Mesendoderm (in vitro differentiated cells): ENCODE measurements around the gene RFTN2.
"Not testable (repeated sequence)": the region's sequence is repeated elsewhere in the genome, so short reads cannot be mapped to it uniquely, and the experiment has no call there.

ENCODE experiments used
- DNase-seq: peaks from one replicate; pipeline ENCODE4 v3.0.0; 2013
- H2AK5ac ChIP-seq: 2 replicates; pipeline ENCODE4 v1.6.1; 2013; ENCODE audit warnings: low read length, inconsistent platforms
- H2BK120ac ChIP-seq: 2 replicates; pipeline ENCODE4 v1.6.1; 2013; ENCODE audit warnings: low read depth, mild to moderate bottlenecking, low read length, moderate library complexity, mixed read lengths
- H2BK15ac ChIP-seq: replicated peaks from 2 replicates; pipeline ENCODE4 v1.6.1; 2013; ENCODE audit warnings: low read depth, mild to moderate bottlenecking, moderate library complexity
- H2BK5ac ChIP-seq: 2 replicates; pipeline ENCODE4 v1.6.1; 2013; ENCODE audit warnings: low read length, inconsistent platforms
- H3K18ac ChIP-seq: 2 replicates; pipeline ENCODE4 v1.6.1; 2013; ENCODE audit warnings: mild to moderate bottlenecking, low read length, mixed read lengths
- H3K23ac ChIP-seq: one replicate; pipeline ENCODE4 v1.6.1; 2013; ENCODE audit warnings: low read length
- H3K27ac ChIP-seq: 2 replicates; pipeline ENCODE4 v1.5.1; 2013; ENCODE audit warnings: low read depth, mild to moderate bottlenecking, inconsistent platforms, low read length, moderate library complexity
- H3K27me3 ChIP-seq: 2 replicates; pipeline ENCODE4 v1.6.1; 2013; ENCODE audit warnings: low read length, control low read depth, mild to moderate bottlenecking, inconsistent platforms; ENCODE audit not compliant: insufficient read depth, poor library complexity
- H3K36me3 ChIP-seq: 2 replicates; pipeline ENCODE4 v1.6.1; 2013; ENCODE audit warnings: low read length, inconsistent platforms; ENCODE audit not compliant: control insufficient read depth, insufficient read depth
- H3K4ac ChIP-seq: one replicate; pipeline ENCODE4 v1.6.1; 2013; ENCODE audit warnings: low read depth, mild to moderate bottlenecking, low read length, moderate library complexity
- H3K4me1 ChIP-seq: 2 replicates; pipeline ENCODE4 v1.6.1; 2013; ENCODE audit warnings: low read depth, low read length, inconsistent platforms; ENCODE audit not compliant: control insufficient read depth
- H3K4me2 ChIP-seq: 2 replicates; pipeline ENCODE4 v1.6.1; 2013; ENCODE audit warnings: low read length
- H3K4me3 ChIP-seq: 2 replicates; pipeline ENCODE4 v1.5.1; 2013; ENCODE audit warnings: mild to moderate bottlenecking, low read length
- H3K56ac ChIP-seq: one replicate; pipeline ENCODE4 v1.6.1; 2013; ENCODE audit warnings: low read length
- H3K79me1 ChIP-seq: 2 replicates; pipeline ENCODE4 v1.6.1; 2013; ENCODE audit warnings: low read length, inconsistent platforms
- H3K79me2 ChIP-seq: 2 replicates; pipeline ENCODE4 v1.6.1; 2013; ENCODE audit warnings: mild to moderate bottlenecking, low read length; ENCODE audit not compliant: control insufficient read depth, insufficient read depth
- H3K9ac ChIP-seq: 2 replicates; pipeline ENCODE4 v1.6.1; 2013; ENCODE audit warnings: low read length, inconsistent platforms
- H4K5ac ChIP-seq: one replicate; pipeline ENCODE4 v1.6.1; 2013; ENCODE audit warnings: low read length
- H4K8ac ChIP-seq: one replicate; pipeline ENCODE4 v1.6.1; 2013; ENCODE audit warnings: low read depth, mild to moderate bottlenecking, control low read depth, low read length, moderate library complexity
- WGBS: extraction: QIAGEN DNeasy Blood & Tissue Kit; methylation state at CpG from one replicate; pipeline ENCODE4 v1.1.7; 2013; ENCODE audit warnings: low lambda C conversion rate, missing lambda C conversion rate; ENCODE audit not compliant: insufficient coverage; ENCODE audit errors: extremely low coverage; 5-methylcytosine and 5-hydroxymethylcytosine counted together

The RFTN2 gene

DNA sequence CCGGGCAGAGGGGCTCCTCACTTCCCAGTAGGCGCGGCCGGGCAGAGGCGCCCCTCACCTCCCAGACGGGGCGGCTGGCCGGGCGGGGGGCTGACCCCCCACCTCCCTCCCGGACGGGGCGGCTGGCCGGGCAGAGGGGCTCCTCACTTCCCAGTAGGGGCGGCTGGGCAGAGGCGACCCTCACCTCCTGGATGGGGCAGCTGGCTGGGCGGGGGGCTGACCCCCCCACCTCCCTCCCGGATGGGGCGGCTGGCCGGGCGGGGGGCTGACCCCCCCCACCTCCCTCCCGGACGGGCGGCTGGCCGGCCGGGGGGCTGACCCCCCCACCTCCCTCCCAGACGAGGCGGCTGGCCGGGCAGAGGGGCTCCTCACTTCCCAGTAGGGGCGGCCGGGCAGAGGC is 20.6 kb upstream of the RFTN2 start:
- not testable (repeated sequence) for H4K8ac ChIP-seq, H2BK15ac ChIP-seq, H3K4me3 ChIP-seq, H2BK5ac ChIP-seq, H3K9ac ChIP-seq, H3K4me1 ChIP-seq, H4K5ac ChIP-seq, H3K79me2 ChIP-seq, H2AK5ac ChIP-seq, H3K27me3 ChIP-seq, H3K56ac ChIP-seq, H3K27ac ChIP-seq, H3K18ac ChIP-seq, H3K4ac ChIP-seq, H3K79me1 ChIP-seq, H3K4me2 ChIP-seq, H2BK120ac ChIP-seq, H3K23ac ChIP-seq, H3K36me3 ChIP-seq, DNase-seq
- no CpG with 5 or more reads among the region's 30 CpGs for WGBS

DNA sequence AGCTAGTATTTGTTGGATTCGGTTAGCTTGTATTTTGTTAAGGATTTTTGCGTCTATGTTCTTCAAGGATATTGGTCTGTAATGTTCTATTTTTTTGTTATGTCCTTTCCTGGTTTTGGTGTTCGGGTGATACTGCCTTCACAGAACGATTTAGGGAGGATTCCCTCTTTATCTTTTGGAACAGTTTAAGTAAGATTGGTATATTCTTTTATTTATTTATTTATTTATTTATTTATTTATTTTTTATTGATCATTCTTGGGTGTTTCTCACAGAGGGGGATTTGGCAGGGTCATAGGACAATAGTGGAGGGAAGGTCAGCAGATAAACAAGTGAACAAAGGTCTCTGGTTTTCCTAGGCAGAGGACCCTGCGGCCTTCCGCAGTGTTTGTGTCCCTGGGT is 19.8 kb upstream of the RFTN2 start:
- not testable (repeated sequence) for H4K8ac ChIP-seq, H2BK120ac ChIP-seq, H3K27ac ChIP-seq, H3K27me3 ChIP-seq, H2BK15ac ChIP-seq, H3K36me3 ChIP-seq, H3K4ac ChIP-seq, H3K23ac ChIP-seq, DNase-seq, H3K79me2 ChIP-seq, H3K9ac ChIP-seq, H3K56ac ChIP-seq, H3K4me1 ChIP-seq, H2BK5ac ChIP-seq, H4K5ac ChIP-seq, H2AK5ac ChIP-seq, H3K4me3 ChIP-seq, H3K18ac ChIP-seq, H3K79me1 ChIP-seq, H3K4me2 ChIP-seq
- no CpG with 5 or more reads among the region's 6 CpGs for WGBS

DNA sequence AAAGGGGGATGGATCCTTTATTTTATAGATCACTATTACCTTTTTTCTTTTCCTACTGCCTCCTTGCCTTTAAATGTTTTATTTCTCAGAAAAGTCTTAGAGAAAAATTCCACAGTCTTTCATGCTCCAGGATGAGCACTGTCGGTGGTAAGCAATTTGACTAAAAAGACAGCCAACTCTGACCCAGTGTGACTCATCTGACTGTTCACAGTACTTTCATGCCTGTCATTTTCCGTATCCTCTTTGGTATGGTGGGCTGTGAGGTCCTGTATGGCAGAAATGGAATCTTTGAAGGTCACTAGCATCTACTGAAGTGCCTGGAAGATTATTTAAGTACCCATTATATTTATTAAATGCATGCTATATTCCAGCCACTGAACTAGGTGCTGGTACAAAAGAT is 2.1 kb upstream of the RFTN2 start:
- Histone ChIP-seq H2BK5ac (no peak overlapping the region), H3K4me3 (no peak overlapping the region), H3K36me3 (no peaks in the 10 kb centered on the region), H2BK120ac (no peak overlapping the region), H3K56ac (no peak overlapping the region), H2AK5ac (no peak overlapping the region), H3K79me1 (no peaks in the 10 kb centered on the region), H3K4me2 (no peak overlapping the region), H3K23ac (no peak overlapping the region), H3K4me1 (peaks cover 3% of the 10 kb centered on the region), H4K8ac (no peak overlapping the region), H3K79me2 (no peaks in the 10 kb centered on the region), H3K9ac (no peak overlapping the region), H2BK15ac (no peak overlapping the region), H3K27ac (no peak overlapping the region), H3K18ac (no peak overlapping the region), H4K5ac (no peak overlapping the region), H3K4ac (no peak overlapping the region), H3K27me3 (no peaks in the 10 kb centered on the region)
- WGBS, result no CpG with 5 or more reads among the region's 2 CpGs
- peak; percentile 28 for DNase-seq

DNA sequence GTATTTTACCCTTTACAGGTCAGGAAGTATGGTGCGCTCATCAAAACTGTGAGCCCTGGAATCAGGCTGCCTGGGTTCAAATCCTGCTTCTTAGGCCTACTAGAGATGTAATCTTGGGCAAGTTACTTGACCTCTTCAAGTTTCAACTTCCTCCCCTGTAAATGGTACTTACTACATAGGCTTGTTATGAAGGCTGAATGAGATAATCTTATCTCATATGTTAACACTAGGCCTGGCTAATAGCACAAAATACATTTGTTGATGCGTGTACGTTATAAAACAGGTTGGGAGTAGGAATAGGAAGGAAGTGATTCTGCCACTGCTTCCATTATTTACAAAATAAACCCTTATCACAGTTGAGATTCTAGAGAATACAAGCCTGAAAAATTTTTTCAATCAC is 1.7 kb upstream of the RFTN2 start:
- peaks cover 3% of the 10 kb centered on the region for H3K4me1 ChIP-seq
- no peaks in the 10 kb centered on the region for H3K36me3 ChIP-seq
- H3K23ac ChIP-seq, result no peak overlapping the region
- H4K8ac ChIP-seq, result no peak overlapping the region
- H3K4ac ChIP-seq, result no peak overlapping the region
- no peak overlapping the region for H2BK5ac ChIP-seq
- no peak overlapping the region for H4K5ac ChIP-seq
- no peaks in the 10 kb centered on the region for H3K27me3 ChIP-seq
- no peak overlapping the region for H3K27ac ChIP-seq
- H2AK5ac ChIP-seq, result no peak overlapping the region
- H3K79me1 ChIP-seq, result no peaks in the 10 kb centered on the region
- no peak overlapping the region for H3K56ac ChIP-seq
- WGBS, result no CpG with 5 or more reads among the region's 3 CpGs
- H3K79me2 ChIP-seq, result no peaks in the 10 kb centered on the region
- H3K9ac ChIP-seq, result no peak overlapping the region
- no peak overlapping the region for H2BK120ac ChIP-seq
- no peak overlapping the region for H3K4me3 ChIP-seq
- no peak overlapping the region for H2BK15ac ChIP-seq
- no peak overlapping the region for H3K4me2 ChIP-seq
- H3K18ac ChIP-seq, result no peak overlapping the region
- peak; percentile 42 for DNase-seq

DNA sequence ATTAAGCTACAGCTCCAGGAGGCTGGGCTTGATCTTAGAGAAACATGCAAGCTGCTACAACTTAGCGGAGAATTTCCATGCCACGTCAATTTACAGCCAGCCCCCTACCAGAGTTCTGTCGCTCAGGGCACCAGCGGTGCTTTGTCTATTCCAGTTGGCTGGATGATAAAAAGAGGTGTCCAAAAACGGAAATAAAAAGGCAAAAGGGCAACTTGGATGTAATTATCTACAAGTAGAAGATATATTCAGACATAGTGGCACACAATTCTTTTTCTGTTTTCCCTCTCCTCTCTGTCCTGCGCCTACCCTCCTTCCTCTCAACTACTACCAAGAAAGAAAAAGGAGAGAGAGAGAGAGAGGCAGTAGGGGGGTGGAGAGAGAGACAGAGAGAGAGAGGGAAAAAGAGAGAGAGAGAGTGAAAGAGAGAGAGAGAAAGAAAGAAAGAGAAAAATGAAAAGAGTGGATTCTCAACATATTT is 363 bp upstream of the RFTN2 start:
- Histone ChIP-seq H3K79me2 (no peaks in the 10 kb centered on the region), H3K27me3 (no peaks in the 10 kb centered on the region), H2AK5ac (no peak overlapping the region), H3K4ac (no peak overlapping the region), H4K8ac (no peak overlapping the region), H3K4me1 (peaks cover 3% of the 10 kb centered on the region), H4K5ac (no peak overlapping the region), H3K36me3 (no peaks in the 10 kb centered on the region), H3K4me3 (no peak overlapping the region), H3K56ac (peak overlapping the region; percentile 35), H3K79me1 (no peaks in the 10 kb centered on the region), H2BK120ac (peak overlapping the region; percentile 28), H3K9ac (peak overlapping the region; percentile 39), H3K4me2 (no peak overlapping the region), H3K23ac (no peak overlapping the region), H2BK15ac (no peak overlapping the region), H3K27ac (no peak overlapping the region), H3K18ac (no peak overlapping the region), H2BK5ac (no peak overlapping the region)
- WGBS, result no CpG with 5 or more reads among the region's 6 CpGs
- DNase-seq, result peak; percentile 78

DNA sequence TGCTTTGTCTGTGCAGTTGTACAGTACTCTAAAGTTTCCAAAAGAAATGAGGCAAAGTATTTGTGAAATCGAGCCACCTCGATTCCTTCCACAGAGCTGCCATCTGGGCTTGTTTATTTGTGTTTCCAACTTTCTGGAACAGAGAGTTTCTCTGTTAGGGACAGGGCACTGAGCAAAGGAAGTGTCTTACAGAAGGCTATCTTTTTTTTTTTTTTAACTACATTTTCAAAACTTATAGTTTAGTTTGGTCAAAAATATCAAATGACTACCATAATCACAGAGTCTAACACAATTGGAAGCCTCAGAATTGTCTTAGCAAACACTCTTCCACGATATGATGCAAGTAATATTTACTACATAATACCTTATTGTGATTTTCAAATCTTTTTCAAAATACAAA is 796 bp downstream of the RFTN2 start:
- Histone ChIP-seq H3K56ac (no peak overlapping the region), H3K9ac (no peak overlapping the region), H4K8ac (no peak overlapping the region), H3K4ac (no peak overlapping the region), H2BK5ac (no peak overlapping the region), H2BK120ac (no peak overlapping the region), H3K79me2 (no peaks in the 10 kb centered on the region), H3K27me3 (no peaks in the 10 kb centered on the region), H3K36me3 (no peaks in the 10 kb centered on the region), H2BK15ac (no peak overlapping the region), H2AK5ac (no peak overlapping the region), H3K4me2 (no peak overlapping the region), H3K4me3 (no peak overlapping the region), H3K23ac (no peak overlapping the region), H3K27ac (no peak overlapping the region), H3K18ac (no peak overlapping the region), H4K5ac (no peak overlapping the region), H3K4me1 (peaks cover 3% of the 10 kb centered on the region), H3K79me1 (no peaks in the 10 kb centered on the region)
- no peak for DNase-seq
- no CpG with 5 or more reads among the region's 3 CpGs for WGBS
